Activated CD8-positive, alpha-beta T cell treated with anti-CD3 and anti-CD28 coated beads for 36 hours (primary cell): Measurements from ENCODE around the gene SLAMF7. TPM values are rescaled to one million over a fixed set of nuclear protein-coding genes. Genes with fewer than 3 reads are reported as not detected.
"Not testable (repeated sequence)": the region's sequence is repeated elsewhere in the genome, so short reads cannot be mapped to it uniquely, and the experiment has no call there.

Source experiments
- ATAC-seq: fragments of 200-7000 bp; cut with Tn5 transposase; one replicate; pipeline ENCODE4 v1.10.0; 2021; ENCODE audit warnings: mild to moderate bottlenecking, moderate library complexity
- CTCF ChIA-PET: fragments of 350-600 bp; sonication (Branson Sonifier 250); formaldehyde crosslinking; loops from one replicate; lab custom pipeline; 2021; ENCODE audit warnings: antibody characterized with exemption; lab: Charles Lee
- POLR2A ChIA-PET: fragments of 350-600 bp; sonication (Branson Sonifier 250); formaldehyde crosslinking; loops from one replicate; lab custom pipeline; 2021; ENCODE audit warnings: antibody characterized with exemption; lab: Charles Lee
- DNase-seq: peaks from one replicate; pipeline ENCODE4 v3.0.0-alpha.2; 2020
- H3K27ac Mint-ChIP-seq: one replicate; pipeline ENCODE4 v1.8.0; 2021; ENCODE audit warnings: mild to moderate bottlenecking, mixed read lengths
- H3K27me3 Mint-ChIP-seq: one replicate; pipeline ENCODE4 v1.8.0; 2021; ENCODE audit warnings: mixed read lengths
- H3K36me3 Mint-ChIP-seq: one replicate; pipeline ENCODE4 v1.8.0; 2021; ENCODE audit warnings: low read depth, mixed read lengths
- H3K4me1 Mint-ChIP-seq: one replicate; pipeline ENCODE4 v1.8.0; 2021; ENCODE audit warnings: low read depth, mixed read lengths
- H3K4me3 Mint-ChIP-seq: one replicate; pipeline ENCODE4 v1.8.0; 2021; ENCODE audit warnings: mild to moderate bottlenecking, moderate library complexity, mixed read lengths
- H3K9me3 Mint-ChIP-seq: one replicate; pipeline ENCODE4 v1.8.0; 2021; ENCODE audit warnings: mixed read lengths
- intact Hi-C: fragments of 100-400 bp; cut with micrococcal nuclease; formaldehyde crosslinking; loops from one replicate; pipeline ENCODE4 v1.10.0; 2022
- total RNA-seq, 2 experiments: library from RNA; stranded (reverse); gene quantifications; one replicate each; pipeline ENCODE4 v1.2.3, GENCODE V29; 2021
- TF ChIP-seq, protein P1 (sequence below): fragments of 200-600 bp; IDR thresholded peaks from one replicate; pipeline ENCODE4 v1.8.0; 2022; ENCODE audit warnings: antibody characterized with exemption, mild to moderate bottlenecking

Gene SLAMF7
- total RNA-seq, 2 experiments from 2014 or later = 90.0 to 93.5 TPM

- POLR2A ChIA-PET = interaction anchor here (0.6 to 1.5 kb wide), 6 partner anchors 10 to 99 kb away, joined by 3 to 4 read pairs (median 3); no protein-coding TSS in a partner anchor
- Mint-ChIP-seq H3K4me3 (no peak overlapping the region), H3K36me3 (no peaks in the 10 kb centered on the region), H3K27me3 (no peaks in the 10 kb centered on the region), H3K27ac (no peak overlapping the region), H3K4me1 (peaks cover 37% of the 10 kb centered on the region), H3K9me3 (peaks cover under 1% of the 10 kb centered on the region)
- ATAC-seq (no peak), DNase-seq (peak; percentile 77)
- TF ChIP-seq, protein P1, sequence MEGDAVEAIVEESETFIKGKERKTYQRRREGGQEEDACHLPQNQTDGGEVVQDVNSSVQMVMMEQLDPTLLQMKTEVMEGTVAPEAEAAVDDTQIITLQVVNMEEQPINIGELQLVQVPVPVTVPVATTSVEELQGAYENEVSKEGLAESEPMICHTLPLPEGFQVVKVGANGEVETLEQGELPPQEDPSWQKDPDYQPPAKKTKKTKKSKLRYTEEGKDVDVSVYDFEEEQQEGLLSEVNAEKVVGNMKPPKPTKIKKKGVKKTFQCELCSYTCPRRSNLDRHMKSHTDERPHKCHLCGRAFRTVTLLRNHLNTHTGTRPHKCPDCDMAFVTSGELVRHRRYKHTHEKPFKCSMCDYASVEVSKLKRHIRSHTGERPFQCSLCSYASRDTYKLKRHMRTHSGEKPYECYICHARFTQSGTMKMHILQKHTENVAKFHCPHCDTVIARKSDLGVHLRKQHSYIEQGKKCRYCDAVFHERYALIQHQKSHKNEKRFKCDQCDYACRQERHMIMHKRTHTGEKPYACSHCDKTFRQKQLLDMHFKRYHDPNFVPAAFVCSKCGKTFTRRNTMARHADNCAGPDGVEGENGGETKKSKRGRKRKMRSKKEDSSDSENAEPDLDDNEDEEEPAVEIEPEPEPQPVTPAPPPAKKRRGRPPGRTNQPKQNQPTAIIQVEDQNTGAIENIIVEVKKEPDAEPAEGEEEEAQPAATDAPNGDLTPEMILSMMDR = peak; percentile 76
- CTCF ChIA-PET = interaction anchor here (0.6 to 11.1 kb wide), 31 partner anchors 11 to 357 kb away, joined by 3 to 186 read pairs (median 5); partner anchors contain the start of genes CD244, ITLN2 and LY9
- intact Hi-C loops = loop anchor here (5.0 kb wide), 2 partner anchors 32 to 172 kb away; partner anchors contain the start of gene ITLN2
Observed at GRCh38 chr1:160779626-160780397, 40.8 kb downstream of the SLAMF7 start.

DNA sequence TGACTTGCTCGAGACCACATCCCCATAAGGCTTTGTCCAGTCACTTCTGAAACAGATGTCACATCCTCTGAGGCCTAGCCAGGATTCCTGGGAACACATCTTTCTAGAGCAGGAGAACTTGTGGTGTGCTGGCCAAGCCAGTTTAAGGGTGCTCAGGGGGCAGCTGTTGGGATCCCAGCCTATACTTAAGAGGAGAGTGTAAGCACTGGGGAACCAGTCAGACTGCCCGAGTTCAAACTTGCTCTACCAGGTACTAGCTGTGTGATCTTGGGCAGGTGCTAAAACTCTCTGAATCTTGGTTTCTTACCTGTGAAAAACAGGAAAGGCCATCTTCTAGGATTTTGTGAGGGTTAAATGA is 41.3 kb downstream of the SLAMF7 start:
- CTCF ChIA-PET = interaction anchor here (0.6 to 11.1 kb wide), 22 partner anchors 12 to 224 kb away, joined by 3 to 186 read pairs (median 12); partner anchors contain the start of genes CD244, ITLN2 and LY9
- Mint-ChIP-seq H3K4me1 (peaks cover 32% of the 10 kb centered on the region), H3K4me3 (no peak overlapping the region), H3K27me3 (no peaks in the 10 kb centered on the region), H3K36me3 (no peaks in the 10 kb centered on the region), H3K9me3 (peaks cover 2% of the 10 kb centered on the region), H3K27ac (no peak overlapping the region)
- ATAC-seq (no peak), DNase-seq (no peak)
- POLR2A ChIA-PET = interaction anchor here (0.6 to 1.5 kb wide), 4 partner anchors 10 to 73 kb away, joined by 3 to 4 read pairs (median 3); no protein-coding TSS in a partner anchor
- TF ChIP-seq, protein P1 = no peak
- intact Hi-C loops = no loop called here

- H3K4me3 Mint-ChIP-seq = no peak overlapping the region
- ATAC-seq (no peak), DNase-seq (no peak)
- ChIA-PET POLR2A (interaction anchor here (0.6 to 1.5 kb wide), 5 partner anchors 11 to 156 kb away, joined by 3 read pairs; no protein-coding TSS in a partner anchor), CTCF (interaction anchor here (1.1 to 11.1 kb wide), 14 partner anchors 9 to 172 kb away, joined by 3 to 186 read pairs (median 38); partner anchors contain the start of genes ITLN2 and LY9)
- H3K4me1 Mint-ChIP-seq = peaks cover 23% of the 10 kb centered on the region
- TF ChIP-seq, protein P1 = no peak
- H3K27ac Mint-ChIP-seq = peak overlapping the region; percentile 1
- H3K9me3 Mint-ChIP-seq = peaks cover 2% of the 10 kb centered on the region
- intact Hi-C loops = no loop called here
- no peaks in the 10 kb centered on the region for H3K36me3 Mint-ChIP-seq
- no peaks in the 10 kb centered on the region for H3K27me3 Mint-ChIP-seq
Observed at GRCh38 chr1:160781186-160781766, 42.2 kb downstream of the SLAMF7 start.

DNA sequence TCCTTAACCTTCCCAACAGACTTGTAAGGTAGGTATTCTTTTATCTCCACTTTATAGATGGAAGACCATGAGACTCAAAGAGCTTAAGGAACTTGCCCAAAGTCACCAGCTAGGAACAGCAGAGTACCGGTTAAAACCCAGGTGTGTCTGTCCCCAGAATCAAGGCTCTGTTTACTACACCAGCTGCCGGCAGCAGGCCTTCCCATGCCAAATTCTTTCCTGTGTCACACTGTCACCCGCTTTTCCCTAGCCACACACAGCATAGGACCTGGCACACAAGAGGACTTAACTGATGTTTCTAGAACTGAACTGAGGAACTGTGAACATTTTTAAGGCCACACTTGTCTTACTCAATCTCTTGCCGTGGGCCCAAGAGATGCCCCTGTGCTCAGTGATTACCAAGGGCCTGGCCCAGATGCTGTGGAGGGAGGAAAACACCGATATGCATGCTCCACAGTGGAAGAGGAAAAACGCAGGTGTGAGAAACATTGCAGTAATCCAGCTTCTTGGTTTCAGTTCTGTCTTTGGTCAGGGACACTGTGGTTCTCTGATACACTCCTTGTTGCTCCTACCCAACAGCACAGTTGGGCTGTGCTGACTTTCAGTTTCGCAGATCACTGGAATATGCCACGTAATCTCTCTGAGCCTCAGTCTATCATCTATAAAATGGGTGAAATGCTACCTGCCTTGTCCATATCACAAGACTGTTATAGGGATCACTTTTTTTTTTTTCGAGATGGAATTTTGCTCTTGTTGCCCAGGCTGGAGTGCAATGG is 43.1 kb downstream of the SLAMF7 start:
- TF ChIP-seq, protein P1 = no peak
- H3K4me3 Mint-ChIP-seq = no peak overlapping the region
- DNase-seq (peak; percentile 34), ATAC-seq (peak; percentile 65)
- ChIA-PET CTCF (interaction anchor here (1.1 to 11.1 kb wide), 13 partner anchors 10 to 171 kb away, joined by 3 to 186 read pairs (median 55); partner anchors contain the start of genes ITLN2 and LY9), POLR2A (interaction anchor here (0.6 to 1.5 kb wide), 3 partner anchors 17 to 233 kb away, joined by 3 read pairs; no protein-coding TSS in a partner anchor)
- no peaks in the 10 kb centered on the region for H3K36me3 Mint-ChIP-seq
- intact Hi-C loops = no loop called here
- peaks cover 2% of the 10 kb centered on the region for H3K9me3 Mint-ChIP-seq
- peaks cover 18% of the 10 kb centered on the region for H3K4me1 Mint-ChIP-seq
- peak overlapping the region; percentile 19 for H3K27ac Mint-ChIP-seq
- H3K27me3 Mint-ChIP-seq = no peaks in the 10 kb centered on the region

GRCh38 chr1:160782988-160783765 is 44.1 kb downstream of the SLAMF7 start:
- H3K27me3 Mint-ChIP-seq, ATAC-seq, intact Hi-C loops, H3K27ac Mint-ChIP-seq, H3K9me3 Mint-ChIP-seq, H3K4me3 Mint-ChIP-seq, H3K36me3 Mint-ChIP-seq, DNase-seq: not testable (repeated sequence)
- CTCF ChIA-PET = interaction anchor here (1.4 to 11.1 kb wide), 2 partner anchors 12 to 169 kb away, joined by 3 to 186 read pairs; partner anchors contain the start of gene LY9
- POLR2A ChIA-PET = interaction anchor here (0.6 kb wide), 1 partner anchor 232 kb away, joined by 3 read pairs; no protein-coding TSS in a partner anchor
- H3K4me1 Mint-ChIP-seq = peaks cover 12% of the 10 kb centered on the region
